Nephron (organoid): ENCODE data around the gene MLLT10.

Experiments
- H3K27ac Mint-ChIP-seq, 3 experiments: 2 replicates each; pipeline ENCODE4 v1.8.0; 2020; ENCODE audit warnings: mixed read lengths in 3 of 3, mild to moderate bottlenecking in 2 of 3, moderate library complexity in 1 of 3
- H3K27me3 Mint-ChIP-seq: 2 replicates; pipeline ENCODE4 v1.8.0; 2021; ENCODE audit warnings: low read depth, mild to moderate bottlenecking, moderate library complexity, mixed read lengths
- H3K36me3 Mint-ChIP-seq: 2 replicates; pipeline ENCODE4 v1.8.0; 2020; ENCODE audit warnings: low read depth, mixed read lengths
- H3K4me1 Mint-ChIP-seq: 2 replicates; pipeline ENCODE4 v1.8.0; 2020; ENCODE audit warnings: mixed read lengths
- H3K4me3 Mint-ChIP-seq, 3 experiments: 2 replicates each; pipeline ENCODE4 v1.8.0; 2020; ENCODE audit warnings: mild to moderate bottlenecking in 3 of 3, mixed read lengths in 3 of 3, moderate library complexity in 2 of 3
- H3K9me3 Mint-ChIP-seq: 2 replicates; pipeline ENCODE4 v1.8.0; 2020; ENCODE audit warnings: mixed read lengths
- CTCF ChIP-seq, 3 experiments: fragments of 200-600 bp; sonication (generic); IDR thresholded peaks; one replicate each; pipeline ENCODE4 v1.5.0; 2021; ENCODE audit warnings: antibody characterized with exemption in 3 of 3; ENCODE audit not compliant: unreplicated experiment in 3 of 3

The MLLT10 gene

GRCh38 chr10:21593986-21594385 is 60.0 kb downstream of the MLLT10 start:
- H3K9me3 Mint-ChIP-seq, result no peaks in the 10 kb centered on the region
- H3K27me3 Mint-ChIP-seq, result no peaks in the 10 kb centered on the region
- peaks cover 61% of the 10 kb centered on the region for H3K36me3 Mint-ChIP-seq
- no peak for TF ChIP-seq CTCF (IDR thresholded peaks at IDR 0.05; ENCODE audit: unreplicated experiment in 3 of 3)
- no peak overlapping the region for H3K4me3 Mint-ChIP-seq
- H3K27ac Mint-ChIP-seq, result no peak overlapping the region
- no peaks in the 10 kb centered on the region for H3K4me1 Mint-ChIP-seq

GRCh38 chr10:21599582-21599981 is 65.5 kb downstream of the MLLT10 start:
- no peaks in the 10 kb centered on the region for H3K4me1 Mint-ChIP-seq
- TF ChIP-seq CTCF (IDR thresholded peaks at IDR 0.05; ENCODE audit: unreplicated experiment in 3 of 3), result no peak
- peaks cover 41% of the 10 kb centered on the region for H3K36me3 Mint-ChIP-seq
- H3K27me3 Mint-ChIP-seq, result no peaks in the 10 kb centered on the region
- H3K27ac Mint-ChIP-seq, result peak overlapping the region in 1 of 3 experiments; percentile 23
- H3K4me3 Mint-ChIP-seq, result no peak overlapping the region
- H3K9me3 Mint-ChIP-seq, result no peaks in the 10 kb centered on the region

- Mint-ChIP-seq H3K4me1 (no peaks in the 10 kb centered on the region), H3K27me3 (no peaks in the 10 kb centered on the region), H3K4me3 (no peak overlapping the region), H3K9me3 (no peaks in the 10 kb centered on the region), H3K27ac (no peak overlapping the region), H3K36me3 (peaks cover 39% of the 10 kb centered on the region)
- no peak for TF ChIP-seq CTCF (IDR thresholded peaks at IDR 0.05; ENCODE audit: unreplicated experiment in 3 of 3)
Measured at GRCh38 chr10:21600804-21601433, 66.9 kb downstream of the MLLT10 start.

- H3K27me3 Mint-ChIP-seq, result no peaks in the 10 kb centered on the region
- H3K4me1 Mint-ChIP-seq, result no peaks in the 10 kb centered on the region
- peak overlapping the region in 1 of 3 experiments; percentile 27 for H3K27ac Mint-ChIP-seq
- H3K36me3 Mint-ChIP-seq, result peaks cover 50% of the 10 kb centered on the region
- TF ChIP-seq CTCF (IDR thresholded peaks at IDR 0.05; ENCODE audit: unreplicated experiment in 3 of 3), result no peak
- H3K4me3 Mint-ChIP-seq, result no peak overlapping the region
- peaks cover 7% of the 10 kb centered on the region for H3K9me3 Mint-ChIP-seq
Measured at GRCh38 chr10:21602313-21602712, 68.3 kb downstream of the MLLT10 start.

GRCh38 chr10:21603721-21604120 is 69.7 kb downstream of the MLLT10 start:
- Mint-ChIP-seq H3K27me3 (no peaks in the 10 kb centered on the region), H3K36me3 (peaks cover 58% of the 10 kb centered on the region), H3K4me1 (no peaks in the 10 kb centered on the region), H3K27ac (no peak overlapping the region), H3K4me3 (no peak overlapping the region), H3K9me3 (peaks cover 14% of the 10 kb centered on the region)
- no peak for TF ChIP-seq CTCF (IDR thresholded peaks at IDR 0.05; ENCODE audit: unreplicated experiment in 3 of 3)

- Mint-ChIP-seq H3K4me1 (no peaks in the 10 kb centered on the region), H3K4me3 (no peak overlapping the region), H3K27me3 (no peaks in the 10 kb centered on the region), H3K27ac (no peak overlapping the region), H3K9me3 (peaks cover 23% of the 10 kb centered on the region), H3K36me3 (peaks cover 62% of the 10 kb centered on the region)
- TF ChIP-seq CTCF (IDR thresholded peaks at IDR 0.05; ENCODE audit: unreplicated experiment in 3 of 3), result no peak
Measured at GRCh38 chr10:21604651-21605050, 70.6 kb downstream of the MLLT10 start.
